HEK293T (cell line): ENCODE data around the gene ADNP.

Experiments used
- CTCF ChIA-PET: fragments of 350-600 bp; formaldehyde crosslinking; extraction: SDS; loops from one replicate; lab custom pipeline; 2021; ENCODE audit warnings: antibody characterized with exemption, inconsistent platforms; lab: Yijun Ruan, JAX
- POLR2A ChIA-PET: fragments of 350-600 bp; formaldehyde crosslinking; extraction: SDS; loops from one replicate; lab custom pipeline; 2020; ENCODE audit warnings: antibody characterized with exemption, inconsistent platforms; lab: Yijun Ruan, JAX
- DNase-seq: peaks from one replicate; pipeline ENCODE4 v3.0.0; 2012; ENCODE audit warnings: mixed read lengths; ENCODE audit errors: extremely low spot score
- ARNT ChIP-seq: fragments of 450-650 bp; IDR thresholded peaks from 2 replicates; pipeline ENCODE4 v1.6.1; 2017; ENCODE audit warnings: mild to moderate bottlenecking
- BHLHE40 ChIP-seq: fragments of 450-650 bp; IDR thresholded peaks from 2 replicates; pipeline ENCODE4 v1.6.1; 2016; ENCODE audit warnings: mild to moderate bottlenecking, moderate library complexity, borderline replicate concordance
- CTBP1 ChIP-seq: fragments of 450-650 bp; IDR thresholded peaks from 2 replicates; pipeline ENCODE4 v1.6.1; 2016; ENCODE audit warnings: borderline replicate concordance
- ELF4 ChIP-seq: fragments of 450-650 bp; IDR thresholded peaks from 2 replicates; pipeline ENCODE4 v1.6.1; 2017; ENCODE audit warnings: antibody characterized with exemption
- FOXA1 ChIP-seq: fragments of 450-650 bp; IDR thresholded peaks from 2 replicates; pipeline ENCODE4 v1.6.1; 2016; ENCODE audit warnings: mild to moderate bottlenecking
- FOXK2 ChIP-seq: fragments of 450-650 bp; IDR thresholded peaks from 2 replicates; pipeline ENCODE4 v1.6.1; 2016; ENCODE audit warnings: mild to moderate bottlenecking
- FOXM1 ChIP-seq: fragments of 450-650 bp; IDR thresholded peaks from 2 replicates; pipeline ENCODE4 v1.6.1; 2017; ENCODE audit warnings: mild to moderate bottlenecking, borderline replicate concordance
- HDGF ChIP-seq: fragments of 450-650 bp; IDR thresholded peaks from 2 replicates; pipeline ENCODE4 v1.6.1; 2017; ENCODE audit warnings: antibody characterized with exemption, borderline replicate concordance
- L3MBTL2 ChIP-seq: fragments of 450-650 bp; conservative IDR thresholded peaks from 2 replicates; pipeline ENCODE4 v1.6.1; 2016; ENCODE audit warnings: mild to moderate bottlenecking
- LEF1 ChIP-seq: fragments of 450-650 bp; IDR thresholded peaks from 2 replicates; pipeline ENCODE4 v1.6.1; 2017; ENCODE audit warnings: mild to moderate bottlenecking, borderline replicate concordance
- NFRKB ChIP-seq: fragments of 450-650 bp; IDR thresholded peaks from 2 replicates; pipeline ENCODE4 v1.6.1; 2016; ENCODE audit warnings: mild to moderate bottlenecking, moderate library complexity
- PKNOX1 ChIP-seq: fragments of 450-650 bp; IDR thresholded peaks from 2 replicates; pipeline ENCODE4 v1.6.1; 2016
- SP1 ChIP-seq: fragments of 450-650 bp; IDR thresholded peaks from 2 replicates; pipeline ENCODE4 v1.6.1; 2017
- SUZ12 ChIP-seq: fragments of 450-650 bp; IDR thresholded peaks from 2 replicates; pipeline ENCODE4 v1.6.1; 2016; ENCODE audit warnings: mild to moderate bottlenecking
- TARDBP ChIP-seq: fragments of 450-650 bp; IDR thresholded peaks from 2 replicates; pipeline ENCODE4 v1.6.1; 2016
- ZNF384 ChIP-seq: fragments of 450-650 bp; IDR thresholded peaks from 2 replicates; pipeline ENCODE4 v1.6.1; 2016

ADNP gene

GRCh38 chr20:50855498-50856474 lies 75.5 kb downstream of the ADNP start:
- POLR2A ChIA-PET = no interaction called here
- no peak for DNase-seq
- CTCF ChIA-PET = interaction anchor here (1.3 kb wide), 1 partner anchor 10 kb away, joined by 3 read pairs; no protein-coding TSS in a partner anchor
- TF ChIP-seq NFRKB (no peak), SP1 (no peak), SUZ12 (no peak), BHLHE40 (no peak), CTBP1 (no peak), FOXM1 (no peak), ARNT (no peak), L3MBTL2 (no peak), PKNOX1 (no peak), TARDBP (no peak), HDGF (no peak), LEF1 (no peak), FOXK2 (no peak), ZNF384 (no peak), FOXA1 (no peak), ELF4 (no peak)

- ChIA-PET CTCF (no interaction called here), POLR2A (no interaction called here)
- no peak for DNase-seq
- TF ChIP-seq FOXM1 = no peak
- TF ChIP-seq L3MBTL2 = no peak
- no peak for TF ChIP-seq SP1
- no peak for TF ChIP-seq LEF1
Measured at GRCh38 chr20:50854506-50855249, 76.6 kb downstream of the ADNP start.

GRCh38 chr20:50852085-50852484 lies 79.2 kb downstream of the ADNP start:
- POLR2A ChIA-PET = no interaction called here
- no peak for TF ChIP-seq ZNF384
- TF ChIP-seq L3MBTL2 = no peak
- TF ChIP-seq FOXK2 = no peak
- no peak for TF ChIP-seq HDGF
- TF ChIP-seq FOXA1 = no peak
- TF ChIP-seq SUZ12 = no peak
- no peak for TF ChIP-seq NFRKB
- no peak for TF ChIP-seq LEF1
- TF ChIP-seq FOXM1 = no peak
- DNase-seq = no peak
- CTCF ChIA-PET = no interaction called here

- POLR2A ChIA-PET = no interaction called here
- no peak for DNase-seq
- TF ChIP-seq HDGF (no peak), PKNOX1 (no peak)
- CTCF ChIA-PET = no interaction called here
Measured at GRCh38 chr20:50850721-50851286, 80.4 kb downstream of the ADNP start.

GRCh38 chr20:50848846-50849673 lies 82.2 kb downstream of the ADNP start:
- TF ChIP-seq ARNT (no peak), SUZ12 (no peak), FOXA1 (no peak), PKNOX1 (no peak), TARDBP (no peak), FOXM1 (no peak)
- DNase-seq = no peak
- CTCF ChIA-PET = no interaction called here
- POLR2A ChIA-PET = no interaction called here
